ENCODE results near the gene PRKAR2B.

Gene PRKAR2B

DNA sequence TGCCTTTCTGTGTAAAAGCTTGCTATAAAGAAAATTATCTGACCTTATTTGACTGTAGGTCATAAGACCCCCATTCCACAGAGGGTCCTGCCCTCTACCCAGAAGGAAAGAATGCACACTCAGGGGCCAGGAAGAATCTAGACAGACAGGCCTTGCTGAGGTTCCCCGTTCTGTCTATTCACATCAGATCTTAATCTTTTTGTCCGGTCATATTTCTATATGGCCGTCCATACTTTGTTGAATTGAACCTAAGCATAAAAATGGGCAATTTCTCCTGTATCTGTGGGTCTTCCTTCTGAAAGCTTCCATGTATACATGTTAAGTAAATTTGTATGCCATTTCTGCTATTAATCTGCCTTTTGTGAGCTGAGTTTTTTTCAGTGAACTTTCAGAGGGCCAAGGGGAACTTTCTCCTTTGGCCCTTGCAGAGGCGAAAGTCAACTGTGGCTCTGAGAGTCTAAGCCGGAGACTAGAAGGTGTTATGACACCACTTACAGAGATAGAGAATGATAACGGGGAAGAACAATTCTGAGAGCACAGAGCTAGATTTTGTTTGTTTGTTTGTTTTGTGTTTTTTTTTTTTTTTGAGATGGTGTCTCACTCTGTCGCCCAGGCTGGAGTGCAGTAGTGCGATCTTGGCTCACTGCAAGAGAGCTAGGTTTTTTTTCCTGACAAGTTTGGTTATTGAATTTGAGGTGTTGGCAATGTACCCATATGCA lies 11.6 kb upstream of the PRKAR2B start:
- ChIA-PET POLR2A (no interaction called here), CTCF (interaction anchor here (1.6 kb wide), 1 partner anchor 25 kb away, joined by 4 read pairs; no protein-coding TSS in a partner anchor)
- Histone ChIP-seq H3K27ac (ENCODE audit: insufficient read depth in 1 of 2, low read depth in 1 of 2, low read length in 2 of 2, poor library complexity in 1 of 2, severe bottlenecking in 2 of 2) (no peak overlapping the region), H3K36me3 (ENCODE audit: control insufficient read depth in 4 of 4, insufficient read depth in 4 of 4, low read length in 3 of 4) (no peaks in the 10 kb centered on the region), H3K4me3 (ENCODE audit: control insufficient read depth in 1 of 7, extremely low read depth in 1 of 7, insufficient read depth in 4 of 7, low read depth in 2 of 7, low read length in 6 of 7) (no peak overlapping the region), H3K4me1 (ENCODE audit: control extremely low read depth in 1 of 4, control insufficient read depth in 4 of 4, insufficient read depth in 4 of 4, low read length in 3 of 4) (peaks cover 0 to 8% (median 2%) of the 10 kb centered on the region in 4 experiments), H3K27me3 (replicated peaks in 2 of 5; ENCODE audit: control insufficient read depth in 4 of 5, insufficient read depth in 5 of 5, low read length in 4 of 5) (no peaks in the 10 kb centered on the region), H3K9me3 (ENCODE audit: control extremely low read depth in 1 of 5, control insufficient read depth in 4 of 5, insufficient read depth in 2 of 5, low read depth in 1 of 5, low read length in 4 of 5) (peaks cover 0 to 4% (median 3%) of the 10 kb centered on the region in 5 experiments)
- 77% methylated on average over 4 of the region's 8 CpGs for WGBS (ENCODE audit: insufficient coverage)
- no peak for DNase-seq

- H3K4me3 ChIP-seq (ENCODE audit: control insufficient read depth in 1 of 7, extremely low read depth in 1 of 7, insufficient read depth in 4 of 7, low read depth in 2 of 7, low read length in 6 of 7), result no peak overlapping the region
- CTCF ChIA-PET, result no interaction called here
- DNase-seq, result no peak
- no peaks in the 10 kb centered on the region for H3K36me3 ChIP-seq (ENCODE audit: control insufficient read depth in 4 of 4, insufficient read depth in 4 of 4, low read length in 3 of 4)
- H3K27ac ChIP-seq (ENCODE audit: insufficient read depth in 1 of 2, low read depth in 1 of 2, low read length in 2 of 2, poor library complexity in 1 of 2, severe bottlenecking in 2 of 2), result no peak overlapping the region
- H3K4me1 ChIP-seq (ENCODE audit: control extremely low read depth in 1 of 4, control insufficient read depth in 4 of 4, insufficient read depth in 4 of 4, low read length in 3 of 4), result peaks cover 0 to 7% (median 3%) of the 10 kb centered on the region in 4 experiments
- POLR2A ChIA-PET, result no interaction called here
- H3K27me3 ChIP-seq (replicated peaks in 2 of 5; ENCODE audit: control insufficient read depth in 4 of 5, insufficient read depth in 5 of 5, low read length in 4 of 5), result no peaks in the 10 kb centered on the region
- peaks cover 0 to 4% (median 3%) of the 10 kb centered on the region in 5 experiments for H3K9me3 ChIP-seq (ENCODE audit: control extremely low read depth in 1 of 5, control insufficient read depth in 4 of 5, insufficient read depth in 2 of 5, low read depth in 1 of 5, low read length in 4 of 5)
- 100% methylated on average over 1 of the region's 1 CpG for WGBS (ENCODE audit: insufficient coverage)
Observed at GRCh38 chr7:107034553-107034952, 10.0 kb upstream of the PRKAR2B start.

GRCh38 chr7:107035446-107035845 lies 9.1 kb upstream of the PRKAR2B start:
- no peak for DNase-seq
- CTCF ChIA-PET, result no interaction called here
- Histone ChIP-seq H3K36me3 (ENCODE audit: control insufficient read depth in 4 of 4, insufficient read depth in 4 of 4, low read length in 3 of 4) (no peaks in the 10 kb centered on the region), H3K27ac (ENCODE audit: insufficient read depth in 1 of 2, low read depth in 1 of 2, low read length in 2 of 2, poor library complexity in 1 of 2, severe bottlenecking in 2 of 2) (no peak overlapping the region), H3K4me1 (ENCODE audit: control extremely low read depth in 1 of 4, control insufficient read depth in 4 of 4, insufficient read depth in 4 of 4, low read length in 3 of 4) (peaks cover 0 to 12% (median 5%) of the 10 kb centered on the region in 4 experiments), H3K27me3 (replicated peaks in 2 of 5; ENCODE audit: control insufficient read depth in 4 of 5, insufficient read depth in 5 of 5, low read length in 4 of 5) (no peaks in the 10 kb centered on the region), H3K9me3 (ENCODE audit: control extremely low read depth in 1 of 5, control insufficient read depth in 4 of 5, insufficient read depth in 2 of 5, low read depth in 1 of 5, low read length in 4 of 5) (peaks cover 0 to 4% (median 3%) of the 10 kb centered on the region in 5 experiments), H3K4me3 (ENCODE audit: control insufficient read depth in 1 of 7, extremely low read depth in 1 of 7, insufficient read depth in 4 of 7, low read depth in 2 of 7, low read length in 6 of 7) (no peak overlapping the region)
- POLR2A ChIA-PET, result no interaction called here

DNA sequence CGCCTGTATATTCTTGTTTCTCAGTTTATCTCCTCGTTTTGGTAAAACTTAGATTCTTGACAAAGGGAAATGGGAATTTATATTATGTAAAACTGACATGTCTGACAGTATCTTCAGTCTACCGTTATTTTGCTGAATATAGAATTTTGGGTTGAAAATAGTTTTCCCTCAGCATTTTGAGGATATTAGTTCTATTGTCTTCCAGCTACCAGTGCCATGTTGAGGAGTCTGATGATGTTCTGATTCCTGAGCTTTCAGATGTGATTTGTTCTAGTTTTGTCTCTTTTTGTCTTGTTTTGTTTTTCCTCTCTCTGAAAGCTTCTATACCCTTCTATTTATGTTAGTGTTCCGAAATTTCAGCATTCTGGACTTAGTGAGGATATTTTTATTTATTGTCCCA lies 8.0 kb upstream of the PRKAR2B start:
- peaks cover 0 to 17% (median 5%) of the 10 kb centered on the region in 4 experiments for H3K4me1 ChIP-seq (ENCODE audit: control extremely low read depth in 1 of 4, control insufficient read depth in 4 of 4, insufficient read depth in 4 of 4, low read length in 3 of 4)
- ChIA-PET POLR2A (no interaction called here), CTCF (interaction anchor here (0.6 to 1.8 kb wide), 2 partner anchors 35 to 242 kb away, joined by 3 read pairs; no protein-coding TSS in a partner anchor)
- no peaks in the 10 kb centered on the region for H3K36me3 ChIP-seq (ENCODE audit: control insufficient read depth in 4 of 4, insufficient read depth in 4 of 4, low read length in 3 of 4)
- no peaks in the 10 kb centered on the region for H3K27me3 ChIP-seq (replicated peaks in 2 of 5; ENCODE audit: control insufficient read depth in 4 of 5, insufficient read depth in 5 of 5, low read length in 4 of 5)
- no peak for DNase-seq
- H3K4me3 ChIP-seq (ENCODE audit: control insufficient read depth in 1 of 7, extremely low read depth in 1 of 7, insufficient read depth in 4 of 7, low read depth in 2 of 7, low read length in 6 of 7), result no peak overlapping the region
- no peak overlapping the region for H3K27ac ChIP-seq (ENCODE audit: insufficient read depth in 1 of 2, low read depth in 1 of 2, low read length in 2 of 2, poor library complexity in 1 of 2, severe bottlenecking in 2 of 2)
- 100% methylated on average over 3 of the region's 4 CpGs for WGBS (ENCODE audit: insufficient coverage)
- peaks cover 0 to 4% (median 3%) of the 10 kb centered on the region in 5 experiments for H3K9me3 ChIP-seq (ENCODE audit: control extremely low read depth in 1 of 5, control insufficient read depth in 4 of 5, insufficient read depth in 2 of 5, low read depth in 1 of 5, low read length in 4 of 5)

DNA sequence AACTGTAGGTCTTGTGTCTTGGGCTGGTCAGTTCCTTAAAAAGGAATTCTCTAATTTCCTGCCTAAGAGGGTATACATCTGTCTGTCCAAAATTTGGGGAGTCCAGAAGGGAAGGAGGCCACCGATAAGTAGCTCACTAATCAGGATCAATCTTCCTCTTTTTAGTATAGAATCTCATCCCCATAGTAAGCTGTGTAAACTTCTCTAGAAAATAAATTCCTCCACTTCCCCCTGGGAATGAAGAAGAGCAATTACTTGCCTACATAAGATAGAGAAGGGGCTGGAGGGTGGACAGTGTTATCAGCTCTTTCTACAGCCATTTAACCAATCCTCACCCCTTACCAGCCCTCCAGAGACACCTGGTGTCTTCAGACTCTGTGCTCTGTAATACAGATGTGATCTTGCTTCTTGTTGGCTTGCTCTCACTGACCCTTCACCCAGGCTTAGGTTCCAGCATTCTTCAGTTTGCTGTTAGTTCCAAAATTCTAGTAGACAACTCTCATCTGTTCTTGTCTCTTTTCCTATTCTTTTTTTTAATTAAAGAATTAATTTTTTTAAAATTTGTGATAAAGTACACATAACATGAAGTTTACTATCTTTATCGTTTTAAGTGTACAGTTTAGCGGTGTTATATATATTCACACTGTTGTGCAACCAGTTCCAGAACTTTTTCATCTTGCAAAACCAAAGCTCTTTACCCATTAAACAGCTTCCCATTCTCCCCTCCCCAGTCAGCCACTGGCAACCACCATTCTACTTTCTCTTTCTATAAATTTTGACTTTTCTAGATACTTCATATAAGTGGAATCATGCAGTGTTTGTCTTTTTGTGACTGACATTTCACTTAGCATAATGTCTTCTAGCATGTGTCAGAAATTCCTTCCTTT lies 6.5 kb upstream of the PRKAR2B start:
- Histone ChIP-seq H3K4me3 (ENCODE audit: control insufficient read depth in 1 of 7, extremely low read depth in 1 of 7, insufficient read depth in 4 of 7, low read depth in 2 of 7, low read length in 6 of 7) (no peak overlapping the region), H3K27ac (ENCODE audit: insufficient read depth in 1 of 2, low read depth in 1 of 2, low read length in 2 of 2, poor library complexity in 1 of 2, severe bottlenecking in 2 of 2) (no peak overlapping the region), H3K4me1 (ENCODE audit: control extremely low read depth in 1 of 4, control insufficient read depth in 4 of 4, insufficient read depth in 4 of 4, low read length in 3 of 4) (peaks cover 0 to 17% (median 5%) of the 10 kb centered on the region in 4 experiments), H3K36me3 (ENCODE audit: control insufficient read depth in 4 of 4, insufficient read depth in 4 of 4, low read length in 3 of 4) (no peaks in the 10 kb centered on the region), H3K27me3 (replicated peaks in 2 of 5; ENCODE audit: control insufficient read depth in 4 of 5, insufficient read depth in 5 of 5, low read length in 4 of 5) (no peaks in the 10 kb centered on the region), H3K9me3 (ENCODE audit: control extremely low read depth in 1 of 5, control insufficient read depth in 4 of 5, insufficient read depth in 2 of 5, low read depth in 1 of 5, low read length in 4 of 5) (peaks cover 0 to 4% (median 3%) of the 10 kb centered on the region in 5 experiments)
- POLR2A ChIA-PET, result interaction anchor here (0.6 kb wide), 1 partner anchor 37 kb away, joined by 5 read pairs; no protein-coding TSS in a partner anchor
- WGBS (ENCODE audit: insufficient coverage), result no CpG with 5 or more reads among the region's 3 CpGs
- CTCF ChIA-PET, result interaction anchor here (1.0 to 1.8 kb wide), 3 partner anchors 9 to 109 kb away, joined by 3 to 4 read pairs (median 3); no protein-coding TSS in a partner anchor
- DNase-seq, result no peak

GRCh38 chr7:107039199-107039900 lies 5.2 kb upstream of the PRKAR2B start:
- Histone ChIP-seq H3K4me3 (ENCODE audit: control insufficient read depth in 1 of 7, extremely low read depth in 1 of 7, insufficient read depth in 4 of 7, low read depth in 2 of 7, low read length in 6 of 7) (no peak overlapping the region), H3K36me3 (ENCODE audit: control insufficient read depth in 4 of 4, insufficient read depth in 4 of 4, low read length in 3 of 4) (no peaks in the 10 kb centered on the region), H3K4me1 (ENCODE audit: control extremely low read depth in 1 of 4, control insufficient read depth in 4 of 4, insufficient read depth in 4 of 4, low read length in 3 of 4) (peaks cover 0 to 22% (median 10%) of the 10 kb centered on the region in 4 experiments), H3K27me3 (replicated peaks in 2 of 5; ENCODE audit: control insufficient read depth in 4 of 5, insufficient read depth in 5 of 5, low read length in 4 of 5) (no peaks in the 10 kb centered on the region), H3K27ac (ENCODE audit: insufficient read depth in 1 of 2, low read depth in 1 of 2, low read length in 2 of 2, poor library complexity in 1 of 2, severe bottlenecking in 2 of 2) (no peak overlapping the region), H3K9me3 (ENCODE audit: control extremely low read depth in 1 of 5, control insufficient read depth in 4 of 5, insufficient read depth in 2 of 5, low read depth in 1 of 5, low read length in 4 of 5) (peaks cover 0 to 4% (median 3%) of the 10 kb centered on the region in 5 experiments)
- WGBS (ENCODE audit: insufficient coverage), result 55% methylated on average over 2 of the region's 2 CpGs
- CTCF ChIA-PET, result no interaction called here
- POLR2A ChIA-PET, result no interaction called here
- DNase-seq, result no peak
